ENCODE results near the gene MYOC.
"Not testable (repeated sequence)": the region's sequence is repeated elsewhere in the genome, so short reads cannot be mapped to it uniquely, and the experiment has no call there.

DNA sequence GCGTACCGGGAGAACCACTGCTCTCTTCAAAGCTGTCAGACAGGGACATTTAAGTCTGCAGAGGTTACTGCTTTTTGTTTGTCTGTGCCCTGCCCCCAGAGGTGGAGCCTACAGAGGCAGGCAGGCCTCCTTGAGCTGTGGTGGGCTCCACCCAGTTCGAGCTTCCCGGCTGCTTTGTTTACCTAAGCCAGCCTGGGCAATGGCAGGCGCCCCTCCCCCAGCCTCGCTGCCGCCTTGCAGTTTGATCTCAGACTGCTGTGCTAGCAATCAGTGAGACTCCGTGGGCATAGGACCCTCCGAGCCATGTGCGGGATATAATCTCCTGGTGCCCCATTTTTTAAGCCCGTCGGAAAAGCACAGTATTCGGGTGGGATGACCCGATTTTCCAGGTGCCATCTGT is 43.3 kb upstream of the MYOC start:
- TF ChIP-seq, protein P1, sequence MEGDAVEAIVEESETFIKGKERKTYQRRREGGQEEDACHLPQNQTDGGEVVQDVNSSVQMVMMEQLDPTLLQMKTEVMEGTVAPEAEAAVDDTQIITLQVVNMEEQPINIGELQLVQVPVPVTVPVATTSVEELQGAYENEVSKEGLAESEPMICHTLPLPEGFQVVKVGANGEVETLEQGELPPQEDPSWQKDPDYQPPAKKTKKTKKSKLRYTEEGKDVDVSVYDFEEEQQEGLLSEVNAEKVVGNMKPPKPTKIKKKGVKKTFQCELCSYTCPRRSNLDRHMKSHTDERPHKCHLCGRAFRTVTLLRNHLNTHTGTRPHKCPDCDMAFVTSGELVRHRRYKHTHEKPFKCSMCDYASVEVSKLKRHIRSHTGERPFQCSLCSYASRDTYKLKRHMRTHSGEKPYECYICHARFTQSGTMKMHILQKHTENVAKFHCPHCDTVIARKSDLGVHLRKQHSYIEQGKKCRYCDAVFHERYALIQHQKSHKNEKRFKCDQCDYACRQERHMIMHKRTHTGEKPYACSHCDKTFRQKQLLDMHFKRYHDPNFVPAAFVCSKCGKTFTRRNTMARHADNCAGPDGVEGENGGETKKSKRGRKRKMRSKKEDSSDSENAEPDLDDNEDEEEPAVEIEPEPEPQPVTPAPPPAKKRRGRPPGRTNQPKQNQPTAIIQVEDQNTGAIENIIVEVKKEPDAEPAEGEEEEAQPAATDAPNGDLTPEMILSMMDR (IDR thresholded peaks at IDR 0.05; ENCODE audit: extremely low read depth in 1 of 2, insufficient read depth in 1 of 2, low read depth in 1 of 2, low read length in 2 of 2), result not testable (repeated sequence)
- TF ChIP-seq POLR2A (IDR thresholded peaks at IDR 0.05; ENCODE audit: low read depth, low read length); EZH2 (IDR thresholded peaks at IDR 0.05; ENCODE audit: borderline replicate concordance, low read depth, low read length, severe bottlenecking); POLR2AphosphoS5 (IDR thresholded peaks at IDR 0.05; ENCODE audit: insufficient read depth, low read depth, low read length); JUN (IDR thresholded peaks at IDR 0.05; ENCODE audit: borderline replicate concordance, insufficient read depth, insufficient read length, low read depth); MYC (IDR thresholded peaks at IDR 0.05; ENCODE audit: low read depth, low read length); FOS (IDR thresholded peaks at IDR 0.05; ENCODE audit: borderline replicate concordance, insufficient read depth, low read length); GATA2 (IDR thresholded peaks at IDR 0.05; ENCODE audit: insufficient read depth, insufficient read length, low read depth, low read length): not testable (repeated sequence)
- TF ChIP-seq, protein P2, sequence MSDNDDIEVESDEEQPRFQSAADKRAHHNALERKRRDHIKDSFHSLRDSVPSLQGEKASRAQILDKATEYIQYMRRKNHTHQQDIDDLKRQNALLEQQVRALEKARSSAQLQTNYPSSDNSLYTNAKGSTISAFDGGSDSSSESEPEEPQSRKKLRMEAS (IDR thresholded peaks at IDR 0.05; ENCODE audit: insufficient read depth, insufficient read length), result not testable (repeated sequence)
